NCI-H146 (cell line): ENCODE results near the gene TBC1D22A.
"Not testable (repeated sequence)": the region's sequence is repeated elsewhere in the genome, so short reads cannot be mapped to it uniquely, and the experiment has no call there.

Experiments
- DNase-seq: peaks from one replicate; lab custom pipeline; 2025; lab: John Stamatoyannopoulos, UW

The TBC1D22A gene

DNA sequence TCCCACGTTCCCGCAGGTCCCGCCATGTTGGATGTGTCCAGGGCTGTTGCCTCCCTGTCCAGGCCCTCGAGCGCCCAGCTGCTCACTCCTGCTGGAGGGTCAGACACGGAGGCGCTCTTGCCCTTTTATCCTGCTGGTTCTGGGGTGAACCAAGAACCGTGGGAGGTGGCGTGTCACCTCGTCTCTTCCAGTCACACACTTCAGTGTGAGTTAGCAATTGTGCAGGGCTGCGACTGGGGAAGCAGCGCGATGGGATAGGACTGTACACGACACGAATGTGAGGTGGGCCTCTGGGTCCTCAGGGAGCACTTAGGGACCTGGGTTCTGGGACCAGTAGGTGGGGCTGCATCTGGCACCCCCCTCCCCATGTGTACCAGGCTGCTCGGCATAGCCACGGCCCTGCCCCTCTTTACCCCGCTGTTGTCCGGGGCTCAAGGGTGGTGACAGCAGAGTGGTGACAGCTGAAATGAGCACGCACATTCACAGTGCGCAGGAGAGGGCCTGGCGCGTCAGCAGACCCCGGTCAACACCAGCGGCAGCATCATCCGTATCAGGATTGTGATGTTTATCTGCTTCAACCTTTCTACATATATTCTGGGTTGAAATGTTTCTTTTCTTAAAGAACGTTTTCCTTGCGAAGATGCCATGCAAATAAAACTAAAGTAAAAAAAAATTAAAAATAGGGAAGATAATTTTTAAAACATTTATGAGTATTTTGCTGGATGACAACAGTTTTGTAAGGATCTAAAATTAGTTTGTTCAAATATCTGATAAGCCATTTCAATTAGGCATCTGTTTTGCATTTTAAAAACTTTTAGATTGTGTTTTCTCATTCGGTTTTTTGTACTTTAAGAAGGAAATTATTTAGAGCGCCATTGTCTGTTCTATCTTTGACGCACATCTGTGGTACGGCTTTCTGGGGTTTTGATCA is 210.7 kb downstream of the TBC1D22A start:
- DNase-seq: no peak

- no peak for DNase-seq
Observed at GRCh38 chr22:46974077-46974476, 211.6 kb downstream of the TBC1D22A start.

- DNase-seq: no peak
Observed at GRCh38 chr22:46974631-46975585, 212.5 kb downstream of the TBC1D22A start.

GRCh38 chr22:46976143-46976542 is 213.7 kb downstream of the TBC1D22A start:
- no peak for DNase-seq

DNA sequence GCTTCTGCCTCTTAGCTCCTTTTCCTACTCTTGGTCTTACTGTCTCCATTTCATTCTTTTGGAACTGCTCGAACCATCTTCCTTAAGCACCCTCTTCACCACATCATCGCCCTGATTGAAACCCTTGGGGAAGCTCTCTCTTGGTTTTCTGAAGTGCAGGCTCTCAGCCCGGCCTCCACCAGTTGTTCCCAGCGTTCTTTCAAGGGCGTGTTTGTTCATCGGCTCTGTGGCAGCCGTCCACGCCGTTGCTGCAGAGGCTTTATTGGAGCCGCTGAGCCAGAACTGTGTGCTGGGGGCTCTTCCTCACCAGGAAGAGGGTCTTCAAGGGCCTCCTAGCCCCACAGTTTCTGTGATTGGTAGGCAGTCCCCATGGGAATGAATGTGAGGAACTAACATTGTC is 214.1 kb downstream of the TBC1D22A start:
- DNase-seq: no peak

- DNase-seq: no peak
Observed at GRCh38 chr22:46977656-46978343, 215.3 kb downstream of the TBC1D22A start.

DNA sequence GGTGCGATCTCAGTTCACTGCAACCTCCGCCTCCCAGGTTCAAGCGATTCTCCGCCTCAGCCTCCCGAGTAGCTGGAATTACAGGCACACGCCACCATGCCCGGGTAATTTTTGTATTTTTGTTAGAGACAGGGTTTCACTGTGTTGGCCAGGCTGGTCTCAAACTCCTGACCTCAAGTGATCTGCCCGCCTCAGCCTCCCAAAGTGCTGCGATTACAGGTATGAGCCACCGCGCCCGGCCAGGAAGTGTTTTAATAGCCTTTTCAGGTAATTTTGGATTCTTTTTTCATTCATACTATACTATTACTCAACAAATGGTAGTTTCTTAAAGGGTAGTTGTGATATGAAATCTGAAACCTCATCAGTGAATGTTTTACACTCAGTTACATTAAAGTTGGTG is 216.2 kb downstream of the TBC1D22A start:
- DNase-seq: not testable (repeated sequence)

GRCh38 chr22:46979506-46979905 is 217.1 kb downstream of the TBC1D22A start:
- DNase-seq: no peak

GRCh38 chr22:46980392-46980791 is 217.9 kb downstream of the TBC1D22A start:
- no peak for DNase-seq

DNA sequence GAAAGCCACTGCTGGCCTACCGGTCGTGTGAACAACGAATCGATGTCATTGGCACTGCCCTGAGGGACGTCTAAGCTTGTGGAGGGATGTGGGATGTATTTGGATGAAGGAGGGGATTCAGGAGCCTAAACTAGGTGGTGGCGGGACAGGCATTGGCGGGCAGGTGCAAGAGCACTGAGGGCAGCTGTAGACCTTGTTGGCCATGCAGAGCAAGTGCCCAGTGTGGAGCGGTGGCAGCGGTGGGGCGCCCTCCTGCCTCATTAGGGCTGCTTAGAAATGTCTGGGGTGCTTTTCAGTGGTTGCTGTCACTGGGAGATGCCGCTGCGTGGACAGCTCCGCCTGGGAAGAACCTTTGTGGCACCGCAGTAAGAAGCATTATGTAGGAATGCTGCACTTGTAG is 220.2 kb downstream of the TBC1D22A start:
- DNase-seq: no peak

DNA sequence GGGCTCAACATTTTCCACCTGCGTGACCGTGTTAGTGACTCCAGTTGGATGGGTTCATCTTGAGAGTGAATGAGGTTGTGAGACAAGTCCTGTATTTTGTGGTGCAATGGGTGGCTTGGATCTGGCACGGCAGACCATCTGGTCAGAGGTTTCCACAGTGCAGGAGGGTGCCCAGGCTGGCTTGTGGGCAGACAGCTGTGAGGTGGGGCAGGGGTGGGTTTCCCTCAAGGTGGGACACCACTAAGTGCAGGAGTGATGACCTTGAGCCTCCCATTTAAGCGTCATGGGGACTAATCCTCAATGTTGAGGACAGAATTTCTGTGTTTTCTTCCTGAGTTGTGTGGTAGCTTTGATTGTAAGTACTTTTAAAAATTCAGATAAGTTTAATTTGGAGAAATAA is 220.6 kb downstream of the TBC1D22A start:
- no peak for DNase-seq

DNA sequence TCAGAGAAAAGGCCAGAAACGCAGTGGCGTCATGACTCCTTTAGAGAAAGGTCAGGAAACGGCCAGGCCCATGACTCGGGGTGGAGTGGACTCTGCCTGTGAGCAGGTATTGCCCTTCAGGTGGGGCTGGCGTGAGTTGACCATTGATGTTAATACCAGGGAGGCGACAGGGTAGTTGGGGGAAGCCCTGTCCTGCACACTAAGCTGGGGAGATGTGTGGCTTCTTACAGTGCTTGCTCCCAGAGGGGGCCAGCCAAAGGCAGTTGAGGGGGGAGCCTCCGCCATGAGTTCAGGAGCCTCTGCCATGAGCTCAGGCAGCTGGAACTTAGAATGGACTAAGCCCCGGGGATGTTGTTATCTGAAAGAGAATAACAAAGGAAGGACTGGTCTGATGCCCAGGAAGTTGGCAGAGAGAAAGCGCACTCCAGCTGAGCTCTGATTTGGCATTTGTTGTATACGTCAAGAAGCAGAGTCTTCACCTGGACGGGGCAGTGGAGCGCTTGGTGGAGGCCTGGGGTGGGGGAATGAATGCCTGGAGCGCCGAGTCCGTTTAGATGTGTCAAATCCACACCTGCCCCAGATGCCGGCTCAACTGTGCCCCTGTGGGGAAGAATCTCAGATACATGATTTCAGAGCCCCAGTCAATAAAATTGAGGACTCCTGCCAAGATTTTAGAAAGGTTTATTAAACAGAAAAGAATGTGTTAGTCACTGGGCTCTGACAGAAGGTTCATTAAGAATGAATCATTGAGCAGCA is 222.5 kb downstream of the TBC1D22A start:
- DNase-seq: peak; percentile 2

DNA sequence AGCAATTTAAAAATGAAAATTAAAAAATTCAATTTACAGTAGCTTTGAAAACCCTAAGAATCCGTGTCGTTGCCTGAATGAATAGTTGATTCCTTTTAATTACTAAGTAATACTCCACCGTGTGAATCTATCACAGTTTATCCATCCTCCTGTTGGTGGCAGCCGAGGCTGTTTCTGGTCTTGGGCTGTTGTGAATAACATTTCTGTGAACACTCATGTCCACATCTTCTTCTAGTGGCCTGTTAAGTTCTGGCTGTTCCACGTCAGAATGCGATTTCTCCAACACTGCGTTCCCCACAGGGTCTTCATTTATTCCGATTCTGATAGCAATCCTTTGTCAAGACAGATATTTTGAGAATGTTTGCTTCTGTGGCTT is 223.0 kb downstream of the TBC1D22A start:
- no peak for DNase-seq

GRCh38 chr22:46986788-46987187 is 224.3 kb downstream of the TBC1D22A start:
- DNase-seq: no peak

GRCh38 chr22:46990937-46991550 is 228.6 kb downstream of the TBC1D22A start:
- no peak for DNase-seq

DNA sequence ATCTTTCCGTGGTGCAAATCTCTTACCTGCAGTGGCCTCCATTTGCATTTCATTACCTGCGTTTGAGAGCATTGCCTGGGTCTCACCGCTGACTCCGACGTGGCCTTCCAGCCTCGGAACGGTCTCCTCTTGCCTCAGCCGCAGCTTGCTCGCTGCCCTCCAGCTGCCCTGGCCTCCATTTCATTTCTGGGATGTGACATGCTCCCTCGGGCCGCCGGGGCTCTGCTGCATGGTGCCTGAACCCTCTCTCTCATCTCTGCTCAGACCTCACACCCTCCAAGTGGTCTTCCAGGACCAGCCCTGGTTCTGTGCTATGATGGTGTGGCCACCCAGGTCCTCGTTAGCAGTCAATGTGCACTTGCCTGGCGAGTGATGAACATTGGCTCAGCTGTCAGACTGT is 229.2 kb downstream of the TBC1D22A start:
- DNase-seq: no peak

DNA sequence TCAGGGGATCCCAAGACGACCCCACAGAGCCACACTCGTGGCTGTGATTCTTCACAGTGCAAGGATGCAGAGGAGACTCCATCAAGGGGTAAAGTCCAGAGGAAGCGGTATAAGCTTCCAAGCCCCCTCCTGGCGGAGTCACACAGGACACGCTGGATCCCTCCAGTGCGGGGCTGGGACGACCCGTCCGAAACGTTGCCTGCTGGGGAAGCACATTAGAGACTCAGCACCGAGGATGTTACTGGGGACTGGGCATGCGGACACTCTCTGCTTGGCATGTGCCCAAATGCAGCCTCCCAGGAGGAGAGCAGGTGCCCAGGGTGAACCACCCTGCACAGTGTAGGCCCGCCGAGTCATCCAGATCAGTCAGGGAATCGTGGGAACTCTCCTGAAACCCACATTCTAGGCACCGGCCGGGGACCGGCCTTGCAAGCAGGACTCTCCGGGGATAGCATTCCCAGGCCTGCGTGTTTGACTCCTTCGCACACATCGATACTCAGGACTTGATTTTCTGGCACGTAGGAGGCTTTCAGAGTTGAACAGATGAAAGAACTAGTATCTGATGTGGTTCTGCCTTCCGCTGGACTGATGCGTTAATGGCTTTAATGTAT is 229.8 kb downstream of the TBC1D22A start:
- no peak for DNase-seq

DNA sequence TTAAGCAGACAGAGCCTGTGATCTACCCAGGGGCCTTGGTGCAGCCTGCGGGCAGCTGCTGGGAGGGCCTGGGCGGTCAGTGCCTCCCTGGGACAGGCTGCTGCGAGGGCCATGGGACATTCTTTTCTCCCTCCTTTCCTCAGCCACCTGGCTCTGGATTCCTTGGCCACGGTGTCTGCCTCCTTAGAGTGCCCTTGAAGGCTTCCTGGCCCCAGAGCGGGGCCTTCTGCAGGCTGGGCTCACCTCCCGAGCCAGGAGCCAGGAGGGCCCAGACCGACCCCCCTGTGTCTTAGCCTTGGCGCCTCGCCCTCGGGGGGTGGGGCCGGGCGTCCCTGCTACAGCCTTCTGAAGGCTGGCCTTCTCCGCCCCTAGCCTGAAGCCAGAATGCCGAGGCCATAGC is 231.2 kb downstream of the TBC1D22A start:
- no peak for DNase-seq

DNA sequence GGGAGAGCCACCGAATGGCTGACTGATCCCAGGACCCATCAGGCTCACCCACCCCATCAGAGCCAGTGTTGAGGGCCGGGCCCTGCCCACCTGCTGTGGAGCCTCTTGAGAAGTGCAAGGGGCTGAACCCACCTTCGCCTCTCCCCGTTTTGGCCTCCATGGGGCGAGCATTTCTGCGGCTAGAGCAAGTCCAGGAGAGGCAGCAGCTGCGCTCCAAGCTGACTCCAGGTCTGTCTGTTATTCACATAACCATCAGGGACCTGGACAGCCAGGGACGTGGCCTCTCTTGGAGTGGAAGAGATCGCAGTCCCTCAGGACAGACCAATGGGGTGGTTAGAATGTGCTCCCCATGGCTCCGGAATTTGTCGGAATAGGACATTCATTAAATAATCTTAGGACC is 231.8 kb downstream of the TBC1D22A start:
- no peak for DNase-seq

- no peak for DNase-seq
Observed at GRCh38 chr22:46994983-46995382, 232.5 kb downstream of the TBC1D22A start.
